ENCODE measurements around the gene PPP2R2D.

The PPP2R2D gene

GRCh38 chr10:131890276-131891195, 10.3 kb upstream of the PPP2R2D start:
- no peak for DNase-seq

- DNase-seq, result no peak
Measured at GRCh38 chr10:131891196-131891928, 9.4 kb upstream of the PPP2R2D start.

GRCh38 chr10:131891929-131892805, 8.6 kb upstream of the PPP2R2D start:
- no peak for DNase-seq

- DNase-seq, result no peak
Measured at GRCh38 chr10:131892806-131893675, 7.8 kb upstream of the PPP2R2D start.

GRCh38 chr10:131895116-131895515, 5.7 kb upstream of the PPP2R2D start:
- no peak for DNase-seq

GRCh38 chr10:131896403-131896802, 4.4 kb upstream of the PPP2R2D start:
- no peak for DNase-seq

GRCh38 chr10:131897297-131897899, 3.4 kb upstream of the PPP2R2D start:
- DNase-seq, result no peak

GRCh38 chr10:131898061-131898460, 2.7 kb upstream of the PPP2R2D start:
- DNase-seq, result no peak

GRCh38 chr10:131898713-131899112, 2.1 kb upstream of the PPP2R2D start:
- no peak for DNase-seq

- no peak for DNase-seq
Measured at GRCh38 chr10:131899116-131899690, 1.6 kb upstream of the PPP2R2D start.

- DNase-seq, result no peak
Measured at GRCh38 chr10:131899695-131900349, 986 bp upstream of the PPP2R2D start.

GRCh38 chr10:131901181-131901829, 497 bp downstream of the PPP2R2D start:
- DNase-seq, result no peak

- DNase-seq, result no peak
Measured at GRCh38 chr10:131902211-131902610, 1.4 kb downstream of the PPP2R2D start.

- DNase-seq, result no peak
Measured at GRCh38 chr10:131902691-131903090, 1.9 kb downstream of the PPP2R2D start.

GRCh38 chr10:131905267-131905571, 4.4 kb downstream of the PPP2R2D start:
- DNase-seq, result no peak

- DNase-seq, result no peak
Measured at GRCh38 chr10:131905603-131906268, 4.9 kb downstream of the PPP2R2D start.

- DNase-seq, result no peak
Measured at GRCh38 chr10:131906269-131906639, 5.4 kb downstream of the PPP2R2D start.

GRCh38 chr10:131907679-131908078, 6.9 kb downstream of the PPP2R2D start:
- no peak for DNase-seq

- no peak for DNase-seq
Measured at GRCh38 chr10:131908151-131908550, 7.3 kb downstream of the PPP2R2D start.
